Middle frontal gyrus (tissue), 1 donor: ENCODE measurements around the gene R3HDM4.
"Not testable (repeated sequence)": the region's sequence is repeated elsewhere in the genome, so short reads cannot be mapped to it uniquely, and the experiment has no call there.

ENCODE experiments used
- DNase-seq: peaks from one replicate; pipeline ENCODE4 v3.0.0-alpha.2; 2015; ENCODE audit warnings: low spot score; ENCODE audit errors: extremely low spot score

The R3HDM4 gene

GRCh38 chr19:861756-862580, 51.1 kb downstream of the R3HDM4 start:
- DNase-seq, result no peak

DNA sequence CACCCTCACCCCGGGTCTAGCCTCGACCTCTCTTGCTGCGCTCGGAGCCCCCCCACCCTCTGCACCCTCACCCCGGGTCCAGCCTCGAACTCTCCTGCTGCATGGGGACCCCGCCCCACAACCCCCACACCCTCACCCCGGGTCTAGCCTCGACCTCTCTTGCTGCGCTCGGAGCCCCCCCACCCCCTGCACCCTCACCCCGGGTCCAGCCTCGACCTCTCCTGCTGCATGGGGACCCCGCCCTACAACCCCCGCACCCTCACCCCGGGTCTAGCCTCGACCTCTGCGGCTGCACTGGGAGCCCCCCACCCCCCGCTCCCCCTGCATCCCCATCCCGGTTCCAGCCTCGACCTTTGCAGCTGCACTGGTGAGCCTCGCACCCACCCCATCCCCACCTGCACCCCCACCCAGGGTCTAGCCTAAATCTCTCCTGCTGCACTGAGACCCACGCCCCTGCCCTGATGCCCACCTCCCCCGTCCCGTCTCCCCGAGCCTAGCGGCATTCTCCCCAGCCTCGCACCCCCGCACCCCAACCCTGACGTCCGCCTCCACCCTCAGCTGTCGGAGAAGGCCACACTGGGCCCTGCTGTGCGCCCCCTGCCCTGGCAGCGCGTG, 51.8 kb downstream of the R3HDM4 start:
- no peak for DNase-seq

DNA sequence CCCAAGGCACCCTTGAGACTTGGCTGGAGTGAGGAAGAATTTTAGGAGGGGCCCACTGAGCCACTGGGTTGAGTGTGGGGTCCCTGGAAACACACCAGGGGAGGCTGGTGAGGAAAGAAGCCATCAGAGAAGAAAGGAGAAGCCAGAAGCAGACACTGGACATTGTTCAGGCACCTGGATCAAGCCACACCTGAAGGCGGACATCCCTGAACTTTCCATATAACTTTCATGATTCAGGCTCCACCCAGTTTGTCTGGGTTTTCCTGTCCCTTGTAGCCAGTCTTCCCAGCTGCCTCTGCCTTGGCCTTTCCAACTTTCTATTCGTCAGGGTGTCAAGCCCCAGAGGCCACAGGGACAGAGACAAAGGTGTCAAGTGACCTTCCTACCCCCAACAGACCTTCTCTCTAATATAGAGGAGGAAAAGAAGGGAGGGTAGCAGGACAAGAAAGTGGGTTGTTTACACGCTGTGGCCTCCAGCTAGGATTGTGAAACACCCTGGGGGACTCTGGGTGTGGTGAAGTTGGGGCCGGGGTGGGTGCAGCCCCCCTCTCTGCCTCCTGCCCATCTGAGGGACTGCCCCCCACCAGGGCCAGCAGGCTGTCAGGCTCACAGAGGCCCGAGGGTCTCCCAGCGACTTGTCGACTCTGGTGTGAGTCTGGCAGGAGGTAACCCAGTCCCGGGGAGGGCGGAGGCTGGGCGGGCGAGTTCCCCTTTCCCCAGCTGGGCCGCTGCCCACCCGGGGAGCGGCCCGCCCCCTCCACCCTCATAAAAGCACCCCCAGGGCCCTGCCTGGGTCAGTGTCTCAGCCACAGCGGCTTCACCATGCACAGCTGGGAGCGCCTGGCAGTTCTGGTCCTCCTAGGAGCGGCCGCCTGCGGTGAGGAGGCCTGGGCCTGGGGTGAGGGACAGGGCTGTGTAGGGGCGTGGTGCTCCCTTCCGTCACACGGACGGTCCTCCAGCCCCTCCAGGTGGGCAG, 53.9 kb downstream of the R3HDM4 start, which contains the start of gene CFD:
CFD (plus strand) TSS at position 797 of the 976 bp plus-strand sequence; CDS start at position 823, 26 bp downstream.
- DNase-seq, result no peak

DNA sequence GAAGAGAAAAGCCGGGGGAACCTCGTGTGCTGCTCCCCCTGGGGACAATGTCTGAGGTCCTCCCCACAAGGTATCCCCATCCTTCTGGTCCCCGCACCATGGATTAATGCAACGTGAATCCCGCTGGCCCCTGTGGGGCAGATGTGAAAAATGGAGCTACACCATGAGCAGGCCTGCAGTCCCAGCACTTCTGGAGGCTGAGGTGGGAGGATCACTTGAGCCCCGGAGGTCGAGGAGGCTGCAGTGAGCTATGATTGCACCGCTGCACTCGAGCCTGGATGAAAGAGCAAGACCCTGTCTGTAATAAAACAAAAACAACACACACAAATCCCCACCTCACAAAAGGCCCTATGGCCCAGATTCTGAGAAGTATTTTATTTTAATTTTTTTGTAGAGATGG, 54.7 kb downstream of the R3HDM4 start:
- no peak for DNase-seq

GRCh38 chr19:855566-856120, 57.4 kb downstream of the R3HDM4 start:
- no peak for DNase-seq

- no peak for DNase-seq
Observed at GRCh38 chr19:855142-855541, 57.9 kb downstream of the R3HDM4 start.

DNA sequence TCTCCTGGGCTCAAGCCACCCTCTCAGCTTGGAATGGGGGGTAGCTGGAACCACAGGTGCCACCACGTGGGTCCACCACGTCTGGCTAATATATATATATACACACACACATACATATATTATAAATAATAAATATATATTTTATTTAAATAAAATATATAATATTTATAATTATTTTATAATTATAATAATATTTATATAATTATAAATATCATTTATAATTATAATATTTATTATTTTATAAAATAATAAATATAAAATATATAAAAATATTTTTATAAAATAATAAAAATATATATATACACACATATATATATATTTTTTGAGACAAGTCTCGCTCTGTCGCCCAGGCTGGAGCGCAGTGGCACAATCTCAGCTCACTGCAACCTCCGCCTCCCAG, 58.5 kb downstream of the R3HDM4 start:
- DNase-seq, result no peak

GRCh38 chr19:853614-854220, 59.3 kb downstream of the R3HDM4 start:
- not testable (repeated sequence) for DNase-seq

DNA sequence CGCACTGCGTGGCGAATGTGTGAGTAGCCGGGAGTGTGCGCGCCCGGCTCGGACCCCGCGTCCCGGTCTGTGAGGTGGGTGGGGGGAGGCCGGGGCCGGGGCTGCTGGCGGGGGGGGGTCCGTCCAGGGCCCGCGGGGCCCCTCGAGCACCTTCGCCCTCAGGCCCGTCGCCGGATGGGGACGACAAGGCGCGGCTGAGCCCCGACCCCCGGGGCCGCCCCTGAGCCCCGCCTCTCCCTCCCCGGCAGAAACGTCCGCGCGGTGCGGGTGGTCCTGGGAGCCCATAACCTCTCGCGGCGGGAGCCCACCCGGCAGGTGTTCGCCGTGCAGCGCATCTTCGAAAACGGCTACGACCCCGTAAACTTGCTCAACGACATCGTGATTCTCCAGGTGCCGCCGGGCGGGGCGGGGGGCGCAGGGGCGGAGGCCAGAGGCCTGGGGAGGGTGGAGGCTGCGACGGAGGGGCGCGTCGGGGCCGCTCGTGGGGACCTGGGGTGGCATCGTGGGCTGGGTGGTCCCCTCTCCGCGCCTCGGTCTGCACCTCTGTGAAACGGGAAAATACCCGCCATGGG, 59.9 kb downstream of the R3HDM4 start:
- DNase-seq, result no peak

- no peak for DNase-seq
Observed at GRCh38 chr19:852136-853013, 60.6 kb downstream of the R3HDM4 start, which contains the start of gene ELANE. Gene ELANE (plus strand): TSS chr19:852303. CDS start chr19:852329, 26 bp downstream.

- DNase-seq, result no peak
Observed at GRCh38 chr19:850979-851335, 62.1 kb downstream of the R3HDM4 start.

DNA sequence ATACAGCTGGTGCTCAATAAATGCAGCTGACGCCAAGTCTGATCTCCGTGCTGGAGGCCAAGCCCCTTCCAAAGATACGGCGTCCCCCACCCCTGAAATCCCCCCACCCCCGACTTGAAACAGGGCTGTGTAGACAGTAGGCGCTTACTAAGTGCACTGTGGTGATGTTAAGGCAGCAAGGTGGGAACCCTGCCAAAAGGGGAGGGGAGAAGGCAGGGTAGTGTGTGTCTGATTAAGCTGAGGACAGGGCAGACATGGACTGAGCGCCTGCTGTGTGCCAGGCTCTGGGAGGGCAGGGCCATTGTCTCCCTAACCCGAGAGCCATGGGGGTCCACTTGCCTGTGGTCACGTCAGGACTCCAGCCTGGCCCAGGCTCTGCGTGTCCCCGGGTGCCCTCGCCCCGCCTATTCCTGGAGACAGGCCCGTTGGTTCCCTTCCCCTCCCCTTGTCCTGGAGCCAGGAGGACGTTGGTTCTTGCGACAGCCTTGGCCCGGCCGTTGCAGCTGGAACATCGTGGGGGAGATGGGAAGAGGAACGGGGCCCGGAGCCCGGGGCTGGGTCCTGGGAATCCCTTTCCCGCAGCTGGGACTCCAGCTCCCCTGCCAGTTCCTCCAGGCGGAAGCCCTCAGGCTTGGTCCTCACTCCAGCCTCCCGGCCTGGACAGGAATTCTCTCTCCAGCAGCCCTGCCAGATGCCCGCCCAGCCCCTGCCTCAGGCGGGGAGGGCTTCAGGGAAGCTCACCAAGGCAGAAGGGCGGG, 62.6 kb downstream of the R3HDM4 start:
- no peak for DNase-seq

GRCh38 chr19:849195-849594, 63.8 kb downstream of the R3HDM4 start:
- not testable (repeated sequence) for DNase-seq

- no peak for DNase-seq
Observed at GRCh38 chr19:848386-848921, 64.6 kb downstream of the R3HDM4 start.
